ENCODE data around the gene CTBP2. TPM values are rescaled to one million over a fixed set of nuclear protein-coding genes. Genes with fewer than 3 reads are reported as not detected.

Gene CTBP2
- polyA plus RNA-seq, 1 donor (not counting 4 experiments of a cell fraction or from before 2014, with no cell fraction given), result 76.0 TPM

DNA sequence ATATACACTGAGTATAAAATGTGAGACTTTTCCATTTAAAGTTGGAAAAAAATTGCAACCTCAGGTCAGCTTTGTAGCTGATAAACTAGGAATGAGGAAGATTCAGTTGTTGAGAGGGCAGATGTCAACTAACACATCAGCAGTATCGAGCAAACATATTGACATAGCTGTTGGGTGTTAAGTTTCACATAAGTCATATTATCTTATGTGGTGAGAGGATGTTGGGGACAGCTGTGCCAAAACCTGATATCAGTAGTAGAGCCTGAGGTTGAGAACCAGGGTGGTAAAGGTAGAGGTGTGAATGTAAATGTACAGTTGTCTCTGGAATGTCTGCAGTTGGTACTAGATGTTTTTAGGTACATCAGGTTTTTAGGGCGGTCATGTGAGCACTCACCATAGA, 213.4 kb downstream of the CTBP2 start:
- H3K27me3 ChIP-seq (ENCODE audit: control insufficient read depth, extremely low read depth, insufficient read depth, low read length), result no peaks in the 10 kb centered on the region
- no peak for TF ChIP-seq EZH2 (IDR thresholded peaks at IDR 0.05; ENCODE audit: low read length)
- TF ChIP-seq, protein P1, sequence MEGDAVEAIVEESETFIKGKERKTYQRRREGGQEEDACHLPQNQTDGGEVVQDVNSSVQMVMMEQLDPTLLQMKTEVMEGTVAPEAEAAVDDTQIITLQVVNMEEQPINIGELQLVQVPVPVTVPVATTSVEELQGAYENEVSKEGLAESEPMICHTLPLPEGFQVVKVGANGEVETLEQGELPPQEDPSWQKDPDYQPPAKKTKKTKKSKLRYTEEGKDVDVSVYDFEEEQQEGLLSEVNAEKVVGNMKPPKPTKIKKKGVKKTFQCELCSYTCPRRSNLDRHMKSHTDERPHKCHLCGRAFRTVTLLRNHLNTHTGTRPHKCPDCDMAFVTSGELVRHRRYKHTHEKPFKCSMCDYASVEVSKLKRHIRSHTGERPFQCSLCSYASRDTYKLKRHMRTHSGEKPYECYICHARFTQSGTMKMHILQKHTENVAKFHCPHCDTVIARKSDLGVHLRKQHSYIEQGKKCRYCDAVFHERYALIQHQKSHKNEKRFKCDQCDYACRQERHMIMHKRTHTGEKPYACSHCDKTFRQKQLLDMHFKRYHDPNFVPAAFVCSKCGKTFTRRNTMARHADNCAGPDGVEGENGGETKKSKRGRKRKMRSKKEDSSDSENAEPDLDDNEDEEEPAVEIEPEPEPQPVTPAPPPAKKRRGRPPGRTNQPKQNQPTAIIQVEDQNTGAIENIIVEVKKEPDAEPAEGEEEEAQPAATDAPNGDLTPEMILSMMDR (optimal IDR thresholded peaks at IDR 0.05 in 1 of 3, IDR thresholded peaks at IDR 0.05 in 1 of 3, conservative IDR thresholded peaks at IDR 0.05 in 1 of 3; ENCODE audit: extremely low read depth in 1 of 3, insufficient read depth in 2 of 3, low read length in 3 of 3), result no peak
- H3K4me1 ChIP-seq (ENCODE audit: control insufficient read depth, extremely low read depth, insufficient read depth, low read length), result peaks cover 13% of the 10 kb centered on the region
- FAIRE-seq (no peak), DNase-seq (ENCODE audit: low read depth, low spot score) (no peak)
- H3K27ac ChIP-seq (ENCODE audit: control insufficient read depth, insufficient read depth, low read length), result no peak overlapping the region
- H3K4me2 ChIP-seq (ENCODE audit: control insufficient read depth, extremely low read depth, insufficient read depth, low read depth, low read length), result no peak overlapping the region
- no peaks in the 10 kb centered on the region for H3K9me3 ChIP-seq (ENCODE audit: control insufficient read depth, low read depth, low read length)
- peaks cover 67% of the 10 kb centered on the region for H3K79me2 ChIP-seq (ENCODE audit: control insufficient read depth, insufficient read depth, low read length)
- no peak overlapping the region for H3K9ac ChIP-seq (ENCODE audit: control insufficient read depth, extremely low read depth, insufficient read depth, low read length)
- H2AFZ ChIP-seq (ENCODE audit: control insufficient read depth, low read length), result no peak overlapping the region
- H3K36me3 ChIP-seq (ENCODE audit: control insufficient read depth in 2 of 2, extremely low read depth in 1 of 2, insufficient read depth in 2 of 2, low read length in 2 of 2), result peaks cover 5 to 13% of the 10 kb centered on the region in 2 experiments
- dilution Hi-C loops (cut with MboI; ENCODE audit: extremely low pct_ligation_motif_present, low sequenced_read_pairs), result no loop called here
- H4K20me1 ChIP-seq (ENCODE audit: control insufficient read depth, extremely low read depth, insufficient read depth, low read length), result peaks cover 5% of the 10 kb centered on the region
- no peaks in the 10 kb centered on the region for H3K9me1 ChIP-seq (ENCODE audit: control insufficient read depth, extremely low read depth, insufficient read depth, low read length)
- H3K4me3 ChIP-seq (ENCODE audit: control insufficient read depth in 2 of 3, extremely low read depth in 1 of 3, insufficient read depth in 2 of 3, low read depth in 1 of 3, low read length in 3 of 3), result no peak overlapping the region

DNA sequence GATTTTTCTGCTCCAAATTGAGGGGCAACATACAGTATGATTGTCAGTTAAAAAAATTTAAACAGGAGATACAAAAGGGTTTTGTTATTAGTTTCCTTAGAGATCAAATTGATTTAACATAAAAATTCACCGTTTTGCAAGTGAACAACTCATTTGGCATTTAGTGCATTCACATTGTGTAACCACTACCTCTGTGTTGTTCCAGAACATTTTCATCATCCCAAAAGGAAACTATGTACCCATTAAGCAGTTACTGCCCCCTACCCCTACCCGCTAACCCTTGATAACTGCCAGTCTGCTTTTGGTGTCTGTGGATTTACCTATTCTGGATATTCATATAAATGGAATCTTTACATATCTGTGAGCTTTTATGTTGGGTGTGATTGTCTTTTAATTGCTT, 215.4 kb downstream of the CTBP2 start:
- H3K9me3 ChIP-seq (ENCODE audit: control insufficient read depth, low read depth, low read length), result no peaks in the 10 kb centered on the region
- dilution Hi-C loops (cut with MboI; ENCODE audit: extremely low pct_ligation_motif_present, low sequenced_read_pairs), result no loop called here
- H3K36me3 ChIP-seq (ENCODE audit: control insufficient read depth in 2 of 2, extremely low read depth in 1 of 2, insufficient read depth in 2 of 2, low read length in 2 of 2), result peaks cover 5 to 12% of the 10 kb centered on the region in 2 experiments
- H4K20me1 ChIP-seq (ENCODE audit: control insufficient read depth, extremely low read depth, insufficient read depth, low read length), result peaks cover 5% of the 10 kb centered on the region
- TF ChIP-seq, protein P1 (optimal IDR thresholded peaks at IDR 0.05 in 1 of 3, IDR thresholded peaks at IDR 0.05 in 1 of 3, conservative IDR thresholded peaks at IDR 0.05 in 1 of 3; ENCODE audit: extremely low read depth in 1 of 3, insufficient read depth in 2 of 3, low read length in 3 of 3), result no peak
- no peak for TF ChIP-seq EZH2 (IDR thresholded peaks at IDR 0.05; ENCODE audit: low read length)
- no peaks in the 10 kb centered on the region for H3K9me1 ChIP-seq (ENCODE audit: control insufficient read depth, extremely low read depth, insufficient read depth, low read length)
- peaks cover 13% of the 10 kb centered on the region for H3K4me1 ChIP-seq (ENCODE audit: control insufficient read depth, extremely low read depth, insufficient read depth, low read length)
- no peak overlapping the region for H3K4me3 ChIP-seq (ENCODE audit: control insufficient read depth in 2 of 3, extremely low read depth in 1 of 3, insufficient read depth in 2 of 3, low read depth in 1 of 3, low read length in 3 of 3)
- H3K79me2 ChIP-seq (ENCODE audit: control insufficient read depth, insufficient read depth, low read length), result peaks cover 71% of the 10 kb centered on the region
- H3K9ac ChIP-seq (ENCODE audit: control insufficient read depth, extremely low read depth, insufficient read depth, low read length), result no peak overlapping the region
- no peaks in the 10 kb centered on the region for H3K27me3 ChIP-seq (ENCODE audit: control insufficient read depth, extremely low read depth, insufficient read depth, low read length)
- H3K27ac ChIP-seq (ENCODE audit: control insufficient read depth, insufficient read depth, low read length), result peak overlapping the region; percentile 36
- DNase-seq (ENCODE audit: low read depth, low spot score), result no peak
- no peak overlapping the region for H3K4me2 ChIP-seq (ENCODE audit: control insufficient read depth, extremely low read depth, insufficient read depth, low read depth, low read length)
- FAIRE-seq, result no peak
- no peak overlapping the region for H2AFZ ChIP-seq (ENCODE audit: control insufficient read depth, low read length)

Data from keratinocyte (primary cell).